LNCaP clone FGC (cell line): Measurements from ENCODE around the gene FAM117B.
"Not testable (repeated sequence)": the region's sequence is repeated elsewhere in the genome, so short reads cannot be mapped to it uniquely, and the experiment has no call there.

ENCODE experiments used
- DNase-seq: peaks from one replicate; pipeline ENCODE4 v3.0.0-alpha.2; 2011; ENCODE audit warnings: low read depth
- H3K4me3 ChIP-seq: 2 replicates; pipeline ENCODE4 v1.5.1; 2011; ENCODE audit warnings: mild to moderate bottlenecking, low read depth, low read length, control low read depth
- TF ChIP-seq, protein P1 (sequence below): IDR thresholded peaks from 2 replicates; pipeline ENCODE4 v1.5.1; 2012; ENCODE audit warnings: mild to moderate bottlenecking; ENCODE audit not compliant: control insufficient read depth, insufficient read depth; ENCODE audit errors: extremely low read depth

The FAM117B gene

DNA sequence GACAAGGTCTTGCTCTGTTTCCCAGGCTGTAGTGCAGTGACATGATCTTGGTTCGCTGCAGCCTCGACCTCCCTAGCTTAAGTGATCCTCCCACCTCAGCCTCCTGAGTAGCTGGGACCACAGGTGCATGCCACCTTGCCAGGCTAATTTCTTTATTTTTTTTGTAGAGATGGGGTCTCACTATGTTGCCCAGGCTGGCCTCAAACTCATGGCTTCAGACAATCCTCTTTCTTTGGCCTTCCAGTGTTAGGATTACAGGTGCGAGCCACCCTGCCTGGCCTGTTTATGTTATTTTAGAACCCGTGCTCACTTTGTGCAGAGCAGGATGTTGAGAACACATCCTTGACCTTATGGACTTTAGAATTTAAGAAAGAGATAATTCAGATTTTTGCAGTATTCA is 17.4 kb downstream of the FAM117B start:
- DNase-seq = no peak
- H3K4me3 ChIP-seq = no peak overlapping the region
- TF ChIP-seq, protein P1, sequence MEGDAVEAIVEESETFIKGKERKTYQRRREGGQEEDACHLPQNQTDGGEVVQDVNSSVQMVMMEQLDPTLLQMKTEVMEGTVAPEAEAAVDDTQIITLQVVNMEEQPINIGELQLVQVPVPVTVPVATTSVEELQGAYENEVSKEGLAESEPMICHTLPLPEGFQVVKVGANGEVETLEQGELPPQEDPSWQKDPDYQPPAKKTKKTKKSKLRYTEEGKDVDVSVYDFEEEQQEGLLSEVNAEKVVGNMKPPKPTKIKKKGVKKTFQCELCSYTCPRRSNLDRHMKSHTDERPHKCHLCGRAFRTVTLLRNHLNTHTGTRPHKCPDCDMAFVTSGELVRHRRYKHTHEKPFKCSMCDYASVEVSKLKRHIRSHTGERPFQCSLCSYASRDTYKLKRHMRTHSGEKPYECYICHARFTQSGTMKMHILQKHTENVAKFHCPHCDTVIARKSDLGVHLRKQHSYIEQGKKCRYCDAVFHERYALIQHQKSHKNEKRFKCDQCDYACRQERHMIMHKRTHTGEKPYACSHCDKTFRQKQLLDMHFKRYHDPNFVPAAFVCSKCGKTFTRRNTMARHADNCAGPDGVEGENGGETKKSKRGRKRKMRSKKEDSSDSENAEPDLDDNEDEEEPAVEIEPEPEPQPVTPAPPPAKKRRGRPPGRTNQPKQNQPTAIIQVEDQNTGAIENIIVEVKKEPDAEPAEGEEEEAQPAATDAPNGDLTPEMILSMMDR = no peak

DNA sequence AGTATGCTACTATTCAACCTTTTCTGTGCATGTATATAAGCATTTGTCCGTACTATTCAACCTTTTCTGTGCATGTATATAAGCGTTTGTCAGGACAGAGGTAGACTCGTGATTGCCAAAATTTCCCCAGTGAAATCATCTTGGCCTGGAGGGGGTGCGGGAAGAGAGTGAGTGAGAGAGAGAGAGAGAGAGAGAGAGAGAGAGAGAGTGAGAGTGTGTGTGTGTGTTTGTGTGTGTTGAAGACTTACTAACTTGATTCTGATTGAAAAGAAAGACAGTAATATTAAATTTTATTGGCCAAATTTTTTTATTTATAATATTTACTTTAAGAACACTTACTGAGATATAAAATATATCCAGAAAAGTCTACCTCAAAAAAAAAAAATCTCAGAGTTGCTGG is 19.1 kb downstream of the FAM117B start:
- H3K4me3 ChIP-seq = no peak overlapping the region
- no peak for DNase-seq
- TF ChIP-seq, protein P1 = no peak

DNA sequence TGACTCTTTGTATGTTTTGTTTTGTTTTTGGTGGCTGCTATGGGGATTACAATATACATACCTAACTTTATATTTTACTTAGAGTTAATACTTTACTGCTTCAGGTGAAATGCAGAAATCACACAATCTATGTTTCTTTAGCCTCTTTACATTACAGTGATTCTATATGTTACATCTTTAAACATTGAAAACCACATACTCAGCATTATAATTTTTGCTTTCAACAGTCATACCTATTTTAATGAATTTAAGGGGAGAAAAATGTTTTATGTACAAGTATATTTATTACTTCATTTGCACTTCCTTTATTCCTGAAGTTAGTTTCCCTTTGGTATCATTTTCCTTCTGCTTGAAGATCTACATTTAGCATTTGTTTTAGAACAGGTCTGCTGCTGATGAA is 23.1 kb downstream of the FAM117B start:
- no peak for DNase-seq
- no peak overlapping the region for H3K4me3 ChIP-seq
- TF ChIP-seq, protein P1 = no peak

DNA sequence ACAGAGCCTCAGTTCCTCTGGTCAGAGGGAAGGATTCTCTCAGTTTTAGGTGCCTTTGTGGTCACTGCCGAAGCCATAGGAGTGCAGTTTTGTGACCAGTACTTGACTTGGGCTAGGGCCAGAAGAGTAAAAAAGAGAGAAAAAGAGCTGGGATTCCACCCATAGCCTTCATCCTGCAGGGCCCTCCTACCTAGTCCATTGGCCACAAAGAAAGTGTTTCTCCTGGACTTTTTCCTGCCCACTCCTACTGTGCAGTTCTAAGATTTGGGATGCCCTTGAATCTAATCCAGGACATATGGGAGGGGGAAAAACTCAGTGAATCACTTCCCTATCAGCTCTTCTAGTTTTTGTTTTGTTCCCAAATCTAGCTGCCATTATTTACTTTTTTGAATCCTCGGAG is 26.0 kb downstream of the FAM117B start:
- TF ChIP-seq, protein P1 = no peak
- DNase-seq = no peak
- H3K4me3 ChIP-seq = no peak overlapping the region

DNA sequence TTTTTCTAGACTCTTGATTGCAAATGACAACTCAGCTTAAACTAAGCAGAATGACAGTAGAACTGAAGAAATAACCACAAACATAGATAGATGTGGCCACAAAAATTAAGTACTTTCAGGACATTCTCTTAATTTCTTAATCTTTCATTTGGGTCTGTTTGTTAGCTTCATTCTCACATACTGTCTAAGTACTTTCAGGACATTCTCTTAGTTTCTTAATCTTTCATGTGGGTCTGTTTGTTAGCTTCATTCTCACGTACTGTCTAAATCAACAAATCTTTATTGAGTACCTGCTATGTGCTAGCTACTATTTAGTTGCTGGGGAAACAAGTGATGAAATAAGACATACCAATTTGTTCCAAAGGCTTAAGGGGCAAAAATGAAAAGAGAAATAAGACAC is 35.1 kb downstream of the FAM117B start:
- no peak overlapping the region for H3K4me3 ChIP-seq
- no peak for DNase-seq
- TF ChIP-seq, protein P1 = no peak

DNA sequence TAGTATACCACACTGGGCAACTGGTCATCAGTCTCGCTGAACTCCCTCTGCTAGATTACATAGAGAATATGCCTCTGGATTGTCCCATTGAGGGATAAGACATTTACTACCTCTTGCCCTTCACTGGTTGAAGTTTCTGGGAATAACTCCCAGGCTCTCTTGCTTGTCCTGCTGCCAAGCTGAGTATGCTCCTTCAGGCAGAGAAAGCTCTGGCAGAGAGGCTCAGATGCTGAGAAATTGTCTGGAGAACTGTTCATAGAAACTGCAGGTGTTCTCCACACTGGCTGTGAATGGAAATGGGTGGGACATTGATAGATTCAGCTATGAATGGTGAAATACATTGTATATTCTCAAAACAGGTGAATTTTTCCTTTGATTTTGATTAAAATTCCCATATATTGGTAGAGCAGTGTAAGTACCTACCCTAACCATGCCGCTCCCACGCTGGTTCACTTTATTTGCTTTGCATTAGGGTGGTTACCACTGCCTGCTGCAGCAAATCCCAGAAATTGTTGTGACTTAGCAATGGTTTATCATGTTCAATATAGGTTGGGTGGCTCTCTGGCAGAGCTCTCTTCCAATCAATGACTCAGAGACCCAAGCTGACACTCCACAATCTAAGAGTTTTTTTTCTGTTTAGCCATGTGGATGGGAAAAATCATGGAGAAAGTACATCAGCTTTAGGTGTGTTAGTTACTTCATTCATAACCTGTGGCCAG is 36.7 kb downstream of the FAM117B start:
- TF ChIP-seq, protein P1 = no peak
- DNase-seq = no peak
- H3K4me3 ChIP-seq = no peak overlapping the region

DNA sequence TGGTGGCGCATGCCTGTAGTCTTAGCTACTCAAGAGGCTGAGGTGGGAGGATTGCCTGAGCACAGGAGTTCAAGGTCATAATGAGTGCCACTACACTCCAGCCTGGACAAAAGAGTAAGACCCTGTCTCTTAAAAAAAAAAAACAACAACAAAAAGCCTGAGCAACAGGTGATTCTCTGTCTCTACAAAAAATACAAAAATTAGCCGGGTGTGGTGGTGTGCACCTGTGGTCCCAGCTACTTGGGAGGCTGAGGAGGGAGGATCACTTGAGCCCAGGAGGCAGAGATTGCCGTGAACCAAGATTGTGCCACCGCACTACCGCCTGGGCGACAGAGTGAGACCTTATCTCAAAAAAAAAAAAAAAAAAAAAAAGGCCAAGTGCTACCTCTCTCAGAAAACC is 40.3 kb downstream of the FAM117B start:
- H3K4me3 ChIP-seq, DNase-seq: not testable (repeated sequence)
